GM18505 (cell line): ENCODE results near the gene MAMSTR.

ENCODE experiments used
- ATAC-seq: cut with Tn5 transposase; IDR thresholded peaks from one replicate; pipeline ENCODE4 v1.9.1; 2021; ENCODE audit not compliant: unreplicated experiment
- POLR2A ChIP-seq: IDR thresholded peaks from 4 replicates; pipeline ENCODE4 v1.6.1; 2011; ENCODE audit warnings: borderline replicate concordance; ENCODE audit not compliant: insufficient read depth, insufficient read length; ENCODE audit errors: extremely low read depth

The MAMSTR gene

DNA sequence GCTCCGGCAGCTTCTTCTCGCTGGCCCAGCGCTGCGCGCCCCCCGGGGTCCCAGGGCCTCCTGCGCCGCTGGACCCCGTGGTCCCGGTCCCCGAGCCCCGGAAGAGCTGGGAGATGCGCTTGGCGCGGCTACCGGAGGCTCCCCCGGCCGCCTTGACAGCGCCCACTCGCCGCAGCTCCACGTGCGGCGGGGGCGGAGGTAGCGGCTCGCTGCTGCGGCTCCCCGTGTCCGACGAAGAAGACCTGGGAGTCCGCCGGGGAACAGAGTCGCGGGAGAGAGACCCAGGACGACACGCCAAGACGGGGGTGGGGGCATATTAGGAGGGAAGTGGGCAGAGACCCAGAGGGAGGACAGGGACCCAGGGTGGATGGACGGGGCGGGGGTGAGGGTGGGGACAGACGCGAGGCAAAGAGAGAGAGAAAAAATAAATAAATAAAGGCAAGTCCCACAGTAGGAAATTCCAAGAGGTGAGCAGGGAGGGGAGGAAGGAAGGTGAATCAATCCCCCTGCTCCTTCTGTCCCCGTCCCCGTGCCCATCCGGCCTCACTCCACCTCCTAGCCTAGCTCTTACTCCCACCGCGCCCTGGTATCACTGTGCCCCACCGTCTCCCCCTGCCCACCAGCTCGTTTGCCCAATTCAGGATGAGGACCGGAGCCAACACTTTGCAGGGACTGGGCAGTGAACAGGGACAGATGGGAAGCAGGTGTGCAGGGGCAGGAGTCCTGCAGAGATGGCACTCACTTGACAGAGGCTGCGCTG, 20.1 kb upstream of the MAMSTR start:
- no peak for ATAC-seq
- TF ChIP-seq POLR2A: no peak

DNA sequence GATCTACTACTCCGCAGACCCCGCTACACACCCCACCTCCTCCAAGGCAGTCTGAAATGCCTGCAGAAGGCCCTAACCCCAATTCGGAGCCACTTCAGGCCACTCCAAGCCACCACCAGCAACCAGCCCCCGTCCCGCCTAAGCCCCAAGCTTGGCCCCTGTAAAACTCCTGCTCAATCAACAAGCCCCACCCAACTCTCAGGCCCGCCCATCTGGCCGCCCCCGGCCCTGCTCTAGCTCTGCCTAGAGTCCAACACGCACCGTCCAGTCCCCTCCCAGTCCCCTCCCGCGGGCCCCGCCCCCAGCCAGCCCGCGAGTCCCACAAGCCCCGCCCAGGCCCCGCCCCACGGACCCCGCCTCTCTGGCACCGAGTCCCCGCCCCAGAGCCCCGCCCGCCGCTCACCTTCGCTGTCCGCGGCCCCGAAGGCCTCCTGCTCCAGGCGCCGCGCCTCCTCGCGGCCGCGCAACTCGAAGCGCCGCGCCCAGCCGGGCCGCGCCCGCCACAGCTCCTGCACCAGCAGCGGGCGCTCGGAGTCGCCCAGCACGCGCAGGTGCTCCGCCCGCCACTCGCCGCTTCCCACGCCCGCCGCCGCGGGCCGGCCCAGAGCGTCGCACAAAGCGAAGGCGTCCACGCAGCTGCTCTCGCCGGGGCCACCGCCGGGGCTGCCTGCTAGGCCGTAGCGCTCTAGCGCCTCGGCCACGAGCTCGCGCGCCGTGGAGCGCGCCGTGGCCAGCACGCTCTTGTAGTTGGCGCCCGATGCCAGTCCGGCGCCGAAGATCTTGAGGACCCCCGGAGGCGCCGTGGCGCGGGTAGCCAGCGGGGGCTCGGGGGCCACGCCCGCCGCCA, 19.3 kb upstream of the MAMSTR start:
- ATAC-seq: peak; percentile 80
- no peak for TF ChIP-seq POLR2A

DNA sequence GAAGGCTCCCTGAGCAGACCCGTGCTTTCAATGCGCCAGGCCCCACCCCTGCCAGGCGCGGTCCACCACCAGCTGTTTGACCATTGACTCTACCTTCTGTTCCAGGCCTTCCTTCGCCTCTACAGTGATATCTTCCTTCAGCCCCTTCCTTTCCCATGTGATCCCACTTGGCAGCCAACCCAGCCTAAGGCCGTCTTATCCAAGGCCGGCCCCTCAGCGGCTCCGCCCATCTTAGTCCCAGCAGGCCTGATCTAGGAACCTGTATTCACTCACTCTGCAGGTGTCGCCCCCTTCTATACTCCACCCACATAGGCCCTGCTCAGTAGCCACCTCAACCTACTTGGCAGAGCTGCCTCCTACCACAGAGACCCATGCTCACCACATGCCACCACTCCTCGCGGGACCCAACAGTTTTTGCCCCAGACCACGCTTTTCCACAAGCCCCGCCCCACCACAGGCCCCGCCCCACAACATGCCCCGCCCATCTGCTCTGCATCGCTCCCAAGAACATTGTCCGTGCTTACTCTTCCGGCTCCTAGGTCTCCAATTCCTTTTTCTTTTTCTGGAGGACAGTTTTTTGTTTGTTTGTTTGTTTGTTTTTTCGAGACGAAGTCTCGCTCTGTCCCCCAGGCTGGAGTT, 18.0 kb upstream of the MAMSTR start:
- TF ChIP-seq POLR2A: no peak
- ATAC-seq: no peak

DNA sequence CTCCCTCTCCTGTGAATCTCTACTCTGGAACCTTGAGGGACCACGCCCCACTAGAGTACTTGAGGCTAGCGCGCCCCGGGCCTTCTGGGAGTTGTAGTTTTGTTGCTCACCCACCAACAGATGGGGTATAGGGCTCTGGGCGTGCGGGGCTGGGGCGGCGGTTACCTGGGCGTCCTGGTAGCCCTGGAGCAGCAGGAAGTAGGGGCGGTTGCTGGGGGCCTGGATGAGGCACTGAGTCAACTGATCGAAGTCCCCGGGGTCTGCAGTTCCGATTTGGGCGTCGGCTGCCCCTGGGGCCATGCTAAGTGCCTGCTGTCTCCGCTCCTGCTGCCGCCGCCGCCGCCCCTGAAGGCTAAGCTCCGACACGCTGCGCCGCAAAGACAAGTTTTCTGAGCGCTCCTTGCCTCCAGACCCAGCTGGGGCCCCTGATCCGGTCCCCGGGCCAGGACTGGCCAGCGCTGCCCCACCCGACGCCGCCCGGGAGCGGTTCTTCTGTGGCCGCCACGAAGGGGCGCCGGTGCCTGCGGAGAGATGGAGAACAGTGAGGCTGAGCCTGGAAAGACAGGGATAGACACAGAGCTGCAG, 15.6 kb upstream of the MAMSTR start:
- no peak for ATAC-seq

DNA sequence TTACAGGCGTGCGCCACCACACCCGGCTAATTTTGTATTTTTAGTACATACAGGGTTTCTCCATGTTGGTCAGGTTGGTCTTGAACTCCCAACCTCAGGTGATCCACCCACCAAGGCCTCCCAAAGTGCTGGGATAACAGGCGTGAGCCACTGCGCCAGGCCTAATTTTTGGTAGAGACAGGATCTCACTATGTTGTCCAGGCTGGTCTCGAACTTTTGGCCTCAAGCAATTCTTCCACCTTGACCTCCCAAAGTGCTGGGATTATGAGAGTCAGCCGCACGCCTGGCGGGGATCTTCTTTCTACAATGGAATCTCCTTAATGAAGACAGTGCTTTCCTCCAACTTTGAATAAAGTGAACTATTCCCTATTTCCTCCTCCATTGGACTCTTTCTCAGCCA, 15.1 kb upstream of the MAMSTR start:
- ATAC-seq: no peak
- no peak for TF ChIP-seq POLR2A

More for the DNA sequence above, 15.6 kb upstream of the MAMSTR start:
- no peak for TF ChIP-seq POLR2A

DNA sequence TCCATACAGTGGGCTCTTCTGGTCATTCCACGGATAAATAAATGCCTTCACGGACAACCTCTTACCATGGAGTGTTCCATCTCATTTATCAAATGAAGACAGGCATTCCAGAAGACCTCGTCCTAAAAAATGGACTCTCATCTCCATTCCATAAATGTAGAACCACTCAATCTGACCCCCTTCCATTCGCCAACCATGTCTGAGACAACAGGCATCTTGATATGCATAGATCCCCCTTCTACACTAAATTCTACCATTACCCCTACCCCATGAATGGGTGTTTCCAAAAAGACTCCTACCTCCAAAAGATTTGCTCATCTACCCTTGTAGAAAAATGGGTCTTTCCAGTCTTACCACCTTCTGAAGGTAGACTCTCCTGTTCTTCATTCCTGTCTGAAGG, 11.9 kb upstream of the MAMSTR start:
- ATAC-seq: no peak
- no peak for TF ChIP-seq POLR2A

DNA sequence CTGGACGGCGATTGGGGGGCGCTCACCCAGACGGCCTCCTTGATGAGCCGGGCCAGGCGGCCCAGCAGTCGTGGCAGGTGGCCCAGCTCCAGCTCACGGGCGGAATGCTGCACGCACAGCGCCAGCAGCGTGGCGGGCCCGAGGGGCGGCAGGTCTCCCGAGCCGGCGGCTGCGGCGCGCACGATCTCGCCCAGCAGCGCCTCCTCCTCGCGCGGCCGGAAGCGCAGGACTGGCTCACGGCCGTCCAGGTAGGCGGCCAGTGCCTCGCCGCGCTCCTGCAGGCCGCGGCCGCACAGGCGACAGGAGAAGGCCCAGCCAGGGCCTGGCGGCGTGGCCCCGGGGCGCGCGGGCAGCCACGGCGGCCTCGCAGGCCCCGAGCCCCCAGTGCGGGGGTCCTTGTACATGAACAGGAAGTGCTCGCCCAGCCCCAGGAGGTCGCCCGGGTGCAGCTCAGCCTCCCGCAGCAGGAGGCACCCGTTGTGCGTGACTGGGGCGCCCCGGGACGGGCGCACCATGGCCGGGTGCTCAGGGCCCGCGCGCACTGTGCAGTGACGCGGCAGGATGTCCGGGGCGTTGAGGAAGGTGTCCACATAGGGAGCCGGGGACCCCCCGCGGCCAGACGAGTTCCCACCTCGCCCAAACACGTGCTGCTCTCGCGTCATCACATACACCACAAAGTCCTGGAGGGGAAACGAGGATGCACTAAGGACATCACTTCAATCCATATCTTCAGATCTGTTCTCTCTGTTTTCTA, 9.6 kb upstream of the MAMSTR start:
- no peak for ATAC-seq

DNA sequence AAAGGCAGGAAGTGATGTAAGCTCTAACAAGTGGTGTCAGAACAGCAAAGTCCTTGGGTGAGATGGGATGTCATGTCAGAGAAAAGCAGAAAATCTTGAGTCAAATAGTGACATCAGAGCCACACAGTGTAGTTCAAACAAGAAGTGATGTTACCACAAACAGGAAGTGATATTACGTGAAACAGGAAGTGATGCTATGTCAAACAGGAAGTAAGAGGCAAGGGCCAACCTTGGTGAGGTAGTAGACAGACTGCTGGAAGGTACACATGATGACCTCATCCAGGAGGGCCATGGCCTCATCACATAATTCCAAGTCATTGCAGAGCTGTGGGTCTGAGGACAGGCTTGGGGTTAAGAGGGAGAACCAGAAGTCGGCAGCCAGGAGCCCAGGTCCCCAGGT, 7.0 kb upstream of the MAMSTR start:
- no peak for TF ChIP-seq POLR2A
- no peak for ATAC-seq

More for the DNA sequence above, 9.6 kb upstream of the MAMSTR start:
- no peak for TF ChIP-seq POLR2A

DNA sequence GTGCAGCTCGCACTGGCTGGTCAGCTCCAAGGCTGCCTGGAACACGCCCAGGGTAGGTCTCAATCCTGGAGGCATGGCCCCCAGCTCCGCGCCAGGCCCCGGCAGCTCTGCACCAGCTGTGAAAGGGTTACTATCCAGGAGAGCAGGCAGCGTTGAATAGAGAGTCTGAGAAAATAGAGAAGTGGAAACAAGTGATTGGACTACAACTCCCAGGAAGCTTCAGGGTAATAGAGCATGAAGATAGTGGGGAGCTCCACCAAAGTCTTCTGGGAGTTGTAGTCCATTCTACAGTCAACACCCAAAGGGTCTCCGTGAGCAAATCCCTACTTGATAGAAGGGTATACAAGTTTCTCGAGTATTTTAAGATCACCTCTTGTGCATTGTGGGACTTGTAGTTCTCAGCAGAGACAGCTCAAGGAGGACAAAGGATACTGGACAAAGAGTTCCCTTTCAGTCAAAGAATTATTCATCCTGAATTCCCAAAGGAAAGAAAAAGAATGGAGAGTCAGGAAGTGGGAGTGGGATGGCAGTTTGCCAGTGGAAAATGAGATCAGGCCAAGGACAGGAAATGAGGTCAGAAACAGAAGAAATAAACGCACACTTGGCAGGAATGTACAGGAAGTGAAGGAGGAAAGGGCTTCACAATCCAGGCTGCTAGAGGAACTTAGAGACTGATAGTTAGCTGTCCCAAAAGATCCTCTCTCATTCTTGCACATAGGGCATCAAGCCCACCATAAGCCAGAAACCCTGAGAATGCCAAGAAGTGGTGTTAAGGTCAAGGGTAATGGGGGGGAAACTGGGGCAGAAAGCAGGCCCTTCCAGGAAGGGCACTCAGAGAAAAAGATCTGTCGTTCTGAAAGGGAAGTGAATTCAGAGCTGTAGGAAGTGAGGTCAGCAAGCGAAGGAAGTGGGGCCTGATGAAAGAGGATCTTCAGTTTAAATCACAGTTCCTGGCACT, 5.5 kb upstream of the MAMSTR start:
- no peak for TF ChIP-seq POLR2A
- ATAC-seq: no peak

DNA sequence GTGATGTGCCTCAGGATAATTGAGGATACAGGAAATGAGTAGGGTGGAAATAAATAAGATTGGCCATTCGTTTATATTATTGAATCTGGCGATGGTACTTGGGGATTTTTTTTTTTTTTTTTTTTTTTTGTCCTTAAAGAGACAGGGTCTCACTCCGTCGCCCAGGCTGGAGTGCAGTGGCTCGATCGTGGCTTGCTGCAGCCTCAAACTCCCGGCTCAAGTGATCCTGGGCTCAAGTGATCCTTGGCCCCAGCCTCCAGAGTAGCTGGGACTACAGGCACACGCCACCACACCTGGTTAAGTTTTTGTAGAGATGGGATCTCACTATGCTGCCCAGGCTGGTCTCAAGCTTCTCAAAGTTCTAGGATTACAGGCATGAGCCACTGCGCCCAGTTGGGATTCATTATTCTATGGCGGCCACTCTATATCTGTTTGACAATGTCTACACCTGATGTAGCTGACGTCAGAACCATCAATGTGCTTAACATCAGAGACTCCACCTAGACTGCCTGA, 2.7 kb upstream of the MAMSTR start:
- no peak for TF ChIP-seq POLR2A
- ATAC-seq: no peak

DNA sequence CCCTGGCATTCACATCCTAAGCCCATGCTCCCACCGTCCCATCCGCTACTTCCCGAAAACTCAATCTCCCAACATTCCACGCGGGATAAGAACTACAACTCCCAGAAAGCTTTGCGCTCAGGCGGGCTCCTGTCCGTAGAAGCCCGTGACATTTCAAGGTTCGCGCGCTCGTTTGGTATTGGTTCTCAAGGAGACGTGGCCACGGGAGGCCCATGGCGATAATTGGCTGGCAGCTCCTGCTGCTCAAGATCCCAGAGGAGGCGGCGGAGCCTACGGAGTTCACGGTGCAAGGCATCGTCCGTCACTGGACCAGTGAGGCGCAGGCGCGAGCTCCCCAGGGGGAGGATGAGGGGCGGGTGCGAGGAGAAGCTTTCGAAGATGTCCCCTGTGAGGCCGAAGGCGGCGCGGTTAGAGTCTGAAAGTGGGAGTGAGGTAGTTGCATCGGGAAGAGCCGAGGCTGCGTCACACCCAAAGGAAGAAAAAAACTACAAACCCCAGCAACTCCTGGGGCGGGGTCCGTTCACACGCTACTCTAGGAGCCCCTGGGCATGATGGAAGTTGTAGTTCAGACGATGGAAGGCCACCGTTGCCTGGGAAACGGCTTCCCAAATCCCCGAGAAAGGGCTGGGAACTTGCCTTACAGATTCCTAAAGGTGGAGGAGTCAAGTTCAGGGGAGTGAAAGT, 1.2 kb upstream of the MAMSTR start:
- peak; percentile 61 for TF ChIP-seq POLR2A
- peak; percentile 61 for ATAC-seq
